Suppressor macrophage treated with lipopolysaccharide for 1 hour (primary cell): ENCODE measurements around the gene C11orf65.

Source experiments
- DNase-seq, 3 donors: peaks; one replicate each; pipeline ENCODE4 v3.0.0-alpha.2; 2020 to 2022

Gene C11orf65, protein sequence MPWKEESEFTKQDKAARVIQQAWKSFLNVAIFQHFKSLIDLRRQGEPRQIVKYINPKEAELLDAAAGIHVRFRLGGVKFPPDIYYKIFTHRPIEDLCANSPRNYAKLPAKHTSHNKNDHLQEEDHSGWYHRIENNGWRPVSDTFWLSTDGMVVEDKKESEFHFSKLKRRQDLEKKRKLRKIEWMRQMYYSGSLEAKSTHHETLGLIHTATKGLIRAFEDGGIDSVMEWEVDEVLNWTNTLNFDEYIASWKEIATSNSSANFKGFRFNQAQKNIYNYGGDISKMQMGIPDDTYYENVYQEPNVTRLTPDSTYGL

DNA sequence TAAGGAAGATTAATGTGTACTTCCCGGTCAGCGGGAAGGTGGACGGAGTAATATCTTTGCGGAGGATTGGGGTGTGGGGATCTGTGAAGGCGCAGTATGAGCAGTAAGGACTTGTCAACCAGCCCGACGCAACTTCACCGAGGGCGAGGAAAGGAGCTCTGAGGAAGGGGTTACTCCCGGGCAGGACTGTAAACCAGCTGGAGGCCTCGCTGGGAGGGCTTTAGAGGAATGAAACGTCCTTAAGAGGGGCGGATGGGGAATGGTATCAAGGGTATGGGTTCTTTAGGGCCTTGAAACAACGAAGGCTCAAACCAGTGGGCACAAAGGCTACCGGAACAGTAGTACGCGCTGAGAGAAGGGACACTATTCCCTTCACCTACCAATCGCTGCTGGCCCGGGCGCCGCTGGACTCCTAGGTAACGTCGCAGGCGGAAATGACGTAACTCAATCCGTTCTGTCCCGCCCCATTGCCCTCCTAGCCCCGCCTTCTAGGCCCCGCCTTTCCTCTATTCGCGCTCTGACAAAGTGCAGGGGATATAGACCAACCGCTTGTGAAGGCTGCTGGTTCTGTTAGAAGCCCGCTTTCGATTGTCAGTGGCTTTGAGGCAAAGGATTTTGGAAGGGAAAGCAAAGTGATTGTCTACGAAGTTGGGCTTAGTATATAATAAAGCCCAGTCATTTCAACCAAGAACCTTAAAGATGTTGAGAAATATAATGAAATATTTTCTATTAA lies at the start of gene C11orf65:
TSS of gene C11orf65 (minus strand) at position 439 of the 733 bp plus-strand sequence. CDS start 5,970 bp downstream, outside the sequence.
- peak; percentile 97 to 98 (median 98) for DNase-seq

DNA sequence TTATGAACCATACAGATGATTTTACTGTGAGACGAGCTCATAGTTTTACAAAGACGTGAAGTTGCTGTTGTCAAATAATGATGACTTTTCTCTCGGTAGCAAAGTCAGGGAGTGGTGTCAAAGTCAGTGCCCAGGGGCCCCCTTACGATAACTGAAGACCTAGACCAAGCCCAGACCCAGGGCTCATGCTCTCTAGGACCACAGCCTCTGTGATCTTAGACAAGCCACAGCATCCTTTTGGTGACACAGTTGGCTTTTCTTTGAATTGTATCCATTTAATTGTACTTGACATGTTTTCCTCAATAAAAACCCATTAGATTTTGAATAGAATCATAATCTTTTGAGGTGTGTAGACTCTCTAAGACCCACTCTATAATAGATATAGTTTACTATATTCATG lies 48.8 kb upstream of the C11orf65 start:
- DNase-seq: no peak

DNA sequence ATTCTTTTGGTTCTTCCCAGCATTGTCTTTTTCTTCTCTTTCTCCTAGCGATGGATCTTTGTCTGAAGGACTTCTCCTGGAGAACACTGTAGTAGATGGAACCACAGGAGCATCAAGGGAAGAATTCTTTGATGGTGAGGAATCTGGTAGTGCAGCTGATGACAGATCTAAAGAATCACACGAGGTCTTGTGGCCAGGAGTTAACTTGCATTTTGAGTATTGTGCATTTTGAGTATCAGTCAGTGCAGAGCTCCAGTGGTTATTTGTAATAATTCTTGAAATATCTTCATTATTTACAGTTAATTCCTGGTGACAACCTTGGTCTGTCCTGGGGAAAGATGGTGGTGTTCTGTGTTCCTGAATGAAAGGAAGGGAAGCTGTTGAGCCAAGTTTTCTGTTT lies 45.4 kb upstream of the C11orf65 start:
- DNase-seq: no peak

DNA sequence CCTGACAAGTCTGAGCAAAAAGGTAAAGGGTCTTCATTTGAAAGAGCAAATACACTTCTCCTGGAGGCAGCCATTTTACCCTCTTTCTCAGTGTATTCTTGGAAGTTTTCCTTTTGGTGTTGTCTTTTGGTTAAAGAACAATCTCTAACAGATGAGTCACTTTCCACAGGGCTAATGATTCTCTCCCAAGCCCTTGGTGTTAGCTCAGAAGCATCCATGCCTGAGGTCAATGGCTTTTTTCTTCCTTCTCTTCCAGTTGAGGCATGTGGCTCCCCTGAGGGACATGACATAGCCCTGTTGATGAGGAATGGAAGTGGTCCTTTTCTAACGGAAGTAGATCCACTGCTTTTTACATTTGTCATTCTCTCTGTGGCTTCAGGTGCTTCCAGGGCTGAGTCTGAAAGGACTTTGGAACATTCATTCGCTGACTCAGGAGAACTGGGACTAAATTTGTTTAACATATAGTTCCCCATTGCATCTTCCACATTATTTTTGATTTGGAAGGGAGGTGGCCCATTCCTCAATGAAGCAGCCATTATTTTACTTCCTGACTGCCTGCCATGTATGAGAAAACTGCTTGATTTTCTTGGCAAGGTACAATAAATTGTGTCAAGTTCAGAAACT lies 44.6 kb upstream of the C11orf65 start:
- no peak for DNase-seq

DNA sequence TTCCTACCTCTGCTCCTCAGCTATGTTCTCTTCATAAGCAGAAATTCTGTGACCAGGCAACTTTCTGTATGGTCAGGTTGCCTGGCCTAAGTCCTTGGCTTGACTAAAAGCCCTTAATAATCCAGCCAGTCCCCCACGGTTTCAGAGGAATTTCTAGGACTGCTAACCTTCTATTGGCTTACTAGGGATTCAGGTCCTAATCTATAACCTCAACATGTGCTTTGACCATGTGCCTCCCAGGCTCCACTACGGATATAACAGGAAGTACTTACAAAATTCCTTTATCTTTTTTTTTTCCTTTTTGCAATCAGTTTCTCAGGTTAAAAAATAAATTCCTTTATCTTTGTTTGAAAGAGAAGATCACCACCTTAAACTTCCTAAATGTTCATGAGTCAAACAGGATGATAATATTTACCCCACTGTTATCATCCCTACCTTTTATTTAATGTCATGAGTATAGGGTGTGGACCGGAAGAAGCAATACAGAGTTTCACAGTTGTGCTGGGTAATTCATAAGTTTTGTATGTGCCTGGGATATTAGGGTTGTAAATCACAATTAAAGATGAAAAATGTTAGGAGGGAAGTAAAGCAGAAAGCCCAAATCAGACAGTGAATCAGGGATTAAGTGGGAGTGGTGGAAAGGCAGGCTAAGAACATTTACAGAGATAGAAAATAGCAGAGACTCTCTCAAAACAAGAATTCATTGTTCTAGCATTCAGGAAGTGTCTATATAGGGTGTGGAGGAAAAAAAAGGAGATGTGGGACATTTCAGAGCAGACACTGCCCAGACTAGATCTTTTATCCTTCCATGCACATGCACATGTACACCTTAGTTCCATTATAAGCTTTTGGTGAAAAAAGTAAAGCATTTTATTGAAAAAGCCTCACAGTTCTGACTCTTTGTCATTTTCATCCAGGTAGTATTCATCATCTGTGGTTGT lies 41.6 kb upstream of the C11orf65 start:
- no peak for DNase-seq

DNA sequence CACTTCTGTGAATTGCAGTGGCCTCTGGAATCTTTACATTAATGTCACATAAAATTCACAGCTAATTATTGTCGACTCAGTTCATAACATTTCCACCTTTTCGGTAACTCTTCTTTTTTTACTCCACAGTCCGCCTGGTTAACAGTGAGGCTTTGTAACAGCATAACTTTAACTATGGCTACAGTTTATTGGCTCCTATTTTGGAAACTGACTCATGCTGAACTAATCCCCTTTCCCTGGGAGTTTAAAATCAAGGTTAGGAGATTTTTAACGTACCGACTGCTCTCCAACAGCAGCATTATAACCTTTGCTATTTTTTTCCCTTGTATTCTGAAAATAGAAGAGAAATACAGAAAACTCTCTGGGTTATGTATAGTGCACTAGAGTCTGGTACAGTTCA lies 34.1 kb upstream of the C11orf65 start:
- DNase-seq: no peak

DNA sequence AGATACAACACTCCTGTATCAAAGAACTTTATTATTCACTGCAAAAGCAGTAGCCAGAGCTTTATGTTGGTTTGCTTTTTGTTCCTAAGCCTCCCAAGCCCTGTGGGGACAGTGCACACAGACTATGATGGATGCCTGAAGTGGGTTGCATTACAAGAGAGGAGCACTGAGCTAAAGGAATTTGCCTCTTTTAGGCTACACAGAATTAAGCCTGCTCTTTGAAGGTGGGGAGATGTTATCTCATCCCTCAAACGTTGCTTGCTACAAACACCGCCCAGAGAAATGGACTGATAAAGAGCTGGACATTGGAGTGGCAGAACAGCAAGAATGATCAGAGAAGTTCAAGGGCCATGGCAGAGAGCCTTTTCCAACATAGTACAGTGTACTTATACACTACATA lies 33.4 kb upstream of the C11orf65 start:
- DNase-seq: no peak

DNA sequence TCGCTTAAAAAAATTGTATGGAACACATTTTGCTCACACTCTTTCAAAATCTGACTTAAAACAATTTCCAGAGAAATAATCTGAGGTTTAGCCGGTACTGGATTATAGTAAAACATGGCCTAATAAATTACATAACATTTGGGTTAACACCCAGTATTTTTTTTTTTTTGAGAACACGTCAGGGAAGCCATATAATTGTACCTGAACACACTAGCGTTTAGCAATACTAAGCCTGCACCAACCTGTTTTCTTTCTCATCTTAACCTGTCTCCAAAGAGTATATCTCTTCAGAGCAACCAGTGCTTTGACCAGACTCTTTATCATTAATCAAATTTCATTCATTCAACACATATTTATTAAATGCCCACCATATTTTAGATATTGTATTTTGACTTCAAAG lies 32.8 kb upstream of the C11orf65 start:
- DNase-seq: no peak

DNA sequence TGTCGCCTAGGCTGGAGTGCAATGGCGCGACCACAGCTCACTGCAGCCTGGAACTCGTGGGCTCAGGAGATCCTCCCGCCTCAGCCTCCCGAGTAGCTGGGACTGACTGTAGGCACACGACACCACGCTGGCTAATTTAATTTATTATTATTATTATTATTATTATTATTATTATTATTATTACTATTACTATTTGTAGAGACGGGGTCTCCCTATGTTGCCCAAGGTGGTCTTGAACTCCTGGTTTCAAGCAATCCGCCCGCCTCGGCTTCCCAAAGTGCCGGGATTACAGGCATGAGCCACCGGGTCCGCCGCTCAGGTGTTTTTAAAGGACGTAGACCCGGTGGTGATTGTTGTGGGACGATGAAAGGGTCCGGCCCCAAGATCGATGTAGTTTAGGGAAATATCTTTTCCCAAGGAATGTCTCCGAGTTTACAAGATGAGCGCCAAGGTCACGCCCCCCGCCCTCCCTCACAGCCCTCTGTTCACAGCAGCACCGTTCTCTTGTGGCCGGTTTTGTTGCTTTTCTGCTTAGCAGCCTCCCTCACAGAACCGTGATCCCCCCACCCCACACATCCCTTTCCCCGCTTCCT lies 31.6 kb upstream of the C11orf65 start:
- no peak for DNase-seq

DNA sequence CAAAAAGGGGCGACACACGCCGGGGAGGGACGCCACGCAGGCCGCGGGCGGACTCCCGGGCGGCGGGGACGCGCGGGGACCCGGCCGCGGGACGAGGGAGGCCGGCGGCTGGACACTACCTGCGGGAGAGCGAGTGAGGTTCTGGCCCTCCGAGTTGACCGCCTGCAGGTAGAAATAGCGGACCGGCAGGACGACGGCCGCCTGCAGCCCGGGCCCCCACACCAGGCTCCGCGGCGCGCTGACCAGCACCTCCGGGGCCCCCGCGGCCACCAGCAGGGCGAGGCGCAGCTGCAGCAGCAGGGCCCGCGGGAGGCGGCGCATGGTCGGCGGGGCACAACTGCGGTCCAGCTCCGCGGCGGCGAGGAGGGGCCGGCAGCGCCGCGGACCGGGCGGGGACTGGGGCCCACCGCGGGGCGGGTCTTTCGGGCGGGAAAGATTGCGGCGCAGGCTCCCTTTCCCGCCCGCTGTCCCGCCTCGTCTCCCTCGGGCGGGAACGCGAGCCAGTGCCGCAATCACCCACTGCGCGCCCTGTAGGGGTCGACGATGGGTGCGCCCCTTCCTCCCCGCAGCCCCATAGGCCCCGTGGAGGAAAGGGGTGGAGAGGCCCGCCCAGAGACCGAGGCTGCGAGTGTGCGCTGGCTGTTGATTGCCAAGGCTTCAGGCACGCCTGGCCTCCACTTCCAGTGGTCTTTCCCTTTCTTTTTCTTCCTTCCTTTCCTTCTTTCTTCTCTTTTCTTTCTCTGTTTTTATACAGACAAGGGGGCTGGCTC lies 30.9 kb upstream of the C11orf65 start, which contains the start of gene POGLUT3:
TSS of gene POGLUT3 (minus strand) at position 339 of the 770 bp plus-strand sequence. CDS start at position 321, 18 bp downstream.
- peak; percentile 65 to 84 (median 68) for DNase-seq

DNA sequence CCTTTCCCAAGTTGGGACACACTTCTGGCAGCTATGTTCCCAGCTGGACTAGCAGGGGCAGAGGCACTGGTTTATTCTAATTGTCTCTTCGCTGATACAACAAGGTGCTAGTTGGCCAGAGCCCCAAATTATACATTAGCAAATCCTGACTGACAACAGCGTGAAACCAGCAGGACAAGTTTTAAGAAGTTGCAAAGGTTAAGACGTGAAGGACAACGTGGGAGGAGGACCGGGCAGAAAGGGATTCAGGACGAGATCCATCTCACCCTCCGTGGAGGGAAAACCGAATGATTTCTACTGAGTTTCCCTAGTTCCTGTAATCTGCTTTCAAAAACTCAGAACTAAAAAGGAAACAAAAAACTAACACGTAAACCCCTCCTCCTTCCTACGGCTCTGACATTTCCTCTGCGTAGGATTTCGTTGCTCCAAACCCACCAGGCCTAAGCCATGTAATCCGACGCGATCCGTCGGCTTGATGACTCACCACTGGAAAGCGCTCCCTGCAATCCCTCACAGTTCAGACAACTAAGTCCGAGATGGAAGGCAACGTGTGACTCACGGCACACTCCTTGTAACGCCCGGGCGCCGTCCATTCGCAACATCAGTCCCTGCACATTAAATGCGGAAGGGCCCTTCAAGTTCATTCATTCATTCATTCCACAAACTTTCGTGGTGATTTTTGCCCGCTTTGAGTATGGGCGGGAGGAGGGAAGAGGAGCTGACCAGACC lies 30.2 kb upstream of the C11orf65 start:
- DNase-seq: peak; percentile 96 to 100 (median 99)

DNA sequence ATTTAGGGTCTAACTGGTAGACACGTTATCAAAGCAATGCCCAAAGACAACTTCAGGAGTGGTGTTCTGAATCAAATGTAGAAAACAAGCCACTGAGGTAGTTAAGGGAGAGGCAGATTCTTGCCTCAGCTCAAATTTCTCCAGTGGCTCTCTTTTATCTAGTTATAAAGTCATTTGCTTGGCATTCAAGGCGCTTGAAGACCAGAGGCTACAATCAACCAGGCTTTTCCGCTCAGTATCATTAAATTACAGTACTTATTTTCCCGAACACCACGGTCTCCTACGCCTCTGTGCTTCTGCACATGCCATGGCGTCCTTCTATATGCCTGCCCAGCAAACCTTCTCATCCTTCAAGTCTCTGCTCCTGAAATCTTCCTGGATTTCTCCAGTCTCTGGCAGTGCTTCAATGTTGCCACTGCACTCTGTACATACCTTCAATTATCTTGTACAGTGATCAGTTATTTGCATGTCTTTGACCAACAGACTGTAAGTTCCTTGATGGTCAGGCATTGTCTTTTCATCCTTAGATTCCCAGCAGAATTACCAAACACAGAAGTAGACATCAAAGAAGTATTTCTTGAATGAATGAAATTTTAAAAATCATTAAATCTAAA lies 29.4 kb upstream of the C11orf65 start:
- DNase-seq: peak in 2 of 3 donors; percentile 11 to 26

DNA sequence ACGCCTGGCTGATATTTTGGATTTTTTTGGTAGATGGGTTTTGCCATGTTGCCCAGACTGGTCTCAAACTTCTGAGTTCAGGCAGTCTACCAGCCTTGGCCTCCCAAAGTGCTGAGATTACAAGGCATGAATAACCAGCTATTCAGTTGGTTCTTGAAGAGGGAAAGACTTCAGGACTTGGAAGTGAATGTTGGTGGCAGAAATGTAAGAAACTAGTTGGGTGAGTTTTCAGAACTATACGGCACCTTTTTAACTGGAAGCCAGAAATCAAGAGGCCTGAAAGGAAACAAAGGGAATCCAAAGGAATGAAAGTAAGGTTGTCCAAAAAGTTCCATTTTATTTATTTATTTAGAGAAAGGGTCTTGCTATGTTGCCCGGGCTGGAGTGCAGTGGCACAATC lies 28.0 kb upstream of the C11orf65 start:
- no peak for DNase-seq

DNA sequence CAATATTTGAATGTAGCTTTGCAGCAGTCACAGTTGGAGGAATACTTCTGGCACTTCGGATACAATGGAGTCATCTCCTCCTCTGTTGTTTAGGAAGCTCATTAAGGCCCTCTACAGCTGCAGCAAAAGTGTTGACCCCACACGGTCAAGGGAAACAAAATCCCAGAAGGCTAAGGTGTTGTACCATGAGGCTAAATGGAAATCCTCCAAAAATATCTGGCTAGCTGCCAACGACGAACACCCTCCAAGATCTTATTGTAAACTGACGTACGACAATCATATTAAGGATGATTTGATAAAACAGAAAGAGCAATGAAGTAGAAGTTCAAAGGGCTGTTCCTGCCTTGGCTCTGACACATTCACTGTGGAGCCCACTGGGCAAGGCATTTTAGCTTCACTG lies 26.9 kb upstream of the C11orf65 start:
- no peak for DNase-seq

DNA sequence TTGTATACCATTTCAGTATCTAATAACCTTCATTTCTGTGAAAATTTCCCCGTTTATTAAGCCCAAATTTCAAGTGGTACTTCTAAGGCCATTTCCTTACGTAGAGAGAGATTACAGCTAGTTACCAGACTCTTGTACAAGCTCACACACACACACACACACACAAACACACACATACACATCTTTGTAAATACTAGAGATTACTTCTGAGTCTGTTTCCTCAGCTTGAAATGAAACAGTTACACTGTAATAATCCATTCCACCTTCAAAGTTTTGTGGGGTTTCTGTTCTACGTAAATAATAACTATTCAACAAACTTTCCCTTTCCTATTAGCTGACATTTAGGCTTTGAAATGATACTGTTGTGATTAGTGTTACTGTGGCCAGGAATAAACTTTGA lies 24.6 kb upstream of the C11orf65 start:
- DNase-seq: no peak

DNA sequence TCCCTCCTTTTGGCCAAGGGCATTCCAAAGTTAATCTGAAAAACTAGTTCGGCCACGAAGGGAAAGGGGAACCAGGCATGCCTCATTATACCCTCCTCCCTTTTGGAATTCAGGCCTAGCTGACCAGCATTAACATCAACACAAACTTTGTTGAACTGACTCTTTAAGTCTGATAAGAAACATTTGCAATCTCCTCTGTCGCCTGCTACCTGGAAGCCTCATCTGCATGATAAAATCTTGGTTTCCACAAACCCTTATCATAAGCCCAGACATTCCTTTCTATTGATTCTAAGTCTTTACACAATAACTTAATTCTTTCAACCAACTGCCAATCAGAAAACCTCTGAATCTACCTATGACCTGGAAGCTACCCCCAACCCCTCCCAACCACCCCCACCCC lies 19.5 kb upstream of the C11orf65 start:
- no peak for DNase-seq

DNA sequence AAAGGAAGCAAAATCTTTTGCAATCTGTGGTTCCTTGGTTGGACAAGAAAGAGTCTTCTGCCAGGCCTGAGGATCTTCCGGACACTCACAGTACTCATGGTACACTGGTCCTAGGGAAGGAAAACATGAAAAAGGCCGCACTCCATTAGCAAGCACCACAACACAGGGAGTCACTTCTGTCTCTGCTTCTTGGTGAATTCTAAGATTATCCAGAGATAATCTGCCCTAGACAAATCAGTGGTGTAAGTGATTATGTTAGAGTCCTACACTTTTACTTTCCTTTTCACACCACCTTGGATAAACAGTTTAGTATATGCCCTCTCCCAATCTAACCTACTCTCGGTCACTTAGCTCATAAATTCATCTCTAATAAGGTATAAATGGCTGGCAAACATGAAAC lies 19.0 kb upstream of the C11orf65 start:
- DNase-seq: no peak

DNA sequence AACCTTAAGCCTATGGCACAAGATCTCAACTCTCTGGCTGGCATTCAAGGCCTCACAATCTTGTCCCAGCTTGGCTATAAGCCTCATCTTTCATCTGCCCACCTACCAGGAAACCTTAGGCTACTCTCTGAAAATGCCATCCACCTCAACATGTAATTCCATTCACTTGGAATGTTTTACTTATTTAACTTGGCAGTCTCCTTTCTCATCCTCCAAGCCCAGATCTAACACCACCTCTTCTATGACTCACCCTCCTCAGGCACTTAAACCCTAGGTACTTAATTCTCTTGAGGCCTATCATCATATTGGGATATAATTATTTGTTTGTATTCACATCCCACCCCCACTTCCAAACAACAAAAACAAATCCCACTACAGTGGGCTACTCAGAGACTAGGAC lies 15.8 kb upstream of the C11orf65 start:
- DNase-seq: no peak

DNA sequence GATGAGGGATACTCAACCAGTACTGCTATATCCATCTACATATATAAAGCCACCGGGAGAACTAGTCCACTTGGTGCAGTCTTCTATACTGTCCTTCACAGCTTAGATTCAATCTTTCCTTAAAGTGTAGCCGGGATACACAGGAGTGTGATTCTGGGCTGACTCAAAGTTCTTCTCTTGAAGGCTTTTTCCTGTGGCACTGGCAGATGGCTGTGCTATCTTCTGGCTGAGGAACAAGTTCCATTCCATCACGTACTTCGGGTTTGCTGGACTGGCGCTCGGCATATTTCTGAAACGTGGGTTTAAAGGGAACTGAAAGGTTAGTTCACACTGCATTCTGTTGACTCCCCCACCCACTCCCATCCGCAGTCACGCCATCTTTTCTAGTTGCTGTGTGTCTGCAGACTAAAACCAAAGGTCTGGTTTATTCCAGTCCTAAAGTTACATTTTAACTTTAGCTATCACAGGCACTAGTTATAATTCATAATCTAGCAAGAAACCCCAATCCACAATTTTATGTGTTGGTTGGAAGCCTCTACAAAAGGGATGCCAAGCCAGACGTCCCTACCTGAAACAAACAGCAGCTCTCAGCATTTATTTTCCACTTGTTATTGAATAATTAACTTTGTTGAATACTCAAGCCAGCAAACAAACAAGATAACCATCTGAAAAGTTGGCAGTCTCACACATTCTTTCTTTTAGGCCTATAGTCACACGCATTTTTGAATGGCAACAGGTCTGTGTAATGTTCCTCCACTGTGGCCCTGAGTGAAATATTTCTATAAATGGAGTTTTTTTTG lies 7.5 kb upstream of the C11orf65 start:
- no peak for DNase-seq
